Measurements from ENCODE around the gene ZNF516.

The ZNF516 gene

GRCh38 chr18:76532875-76533274 is 37.8 kb upstream of the ZNF516 start:
- H3K4me1 ChIP-seq (ENCODE audit: insufficient read depth, low read length, severe bottlenecking): no peaks in the 10 kb centered on the region
- H3K4me2 ChIP-seq (ENCODE audit: low read length): no peak overlapping the region
- no peak overlapping the region for H2AFZ ChIP-seq (ENCODE audit: low read length)
- H3K9me3 ChIP-seq (ENCODE audit: low read length): no peaks in the 10 kb centered on the region
- H3K27me3 ChIP-seq (ENCODE audit: insufficient read depth, low read length): no peaks in the 10 kb centered on the region
- no peaks in the 10 kb centered on the region for H3K9me2 ChIP-seq (ENCODE audit: low read depth, low read length)
- no peaks in the 10 kb centered on the region for H3K79me2 ChIP-seq (ENCODE audit: insufficient read depth, low read length)
- TF ChIP-seq CTCF (IDR thresholded peaks at IDR 0.05; ENCODE audit: low read length) (no peak), EZH2 (IDR thresholded peaks at IDR 0.05; ENCODE audit: borderline replicate concordance, low read length) (no peak)
- no peaks in the 10 kb centered on the region for H4K20me1 ChIP-seq (ENCODE audit: insufficient read depth, low read length)
- no peaks in the 10 kb centered on the region for H3F3A ChIP-seq (ENCODE audit: insufficient read depth, low read length)
- H3K4me3 ChIP-seq (ENCODE audit: low read depth, low read length, poor library complexity, severe bottlenecking): no peak overlapping the region
- H3K36me3 ChIP-seq (ENCODE audit: insufficient read depth, low read length): no peaks in the 10 kb centered on the region
- H3K9ac ChIP-seq (ENCODE audit: low read length): no peak overlapping the region
- H3K27ac ChIP-seq (ENCODE audit: low read depth, low read length, poor library complexity, severe bottlenecking): no peak overlapping the region

GRCh38 chr18:76530846-76531245 is 35.8 kb upstream of the ZNF516 start:
- Histone ChIP-seq H3K27me3 (ENCODE audit: insufficient read depth, low read length) (no peaks in the 10 kb centered on the region), H3K4me3 (ENCODE audit: low read depth, low read length, poor library complexity, severe bottlenecking) (no peak overlapping the region), H3K79me2 (ENCODE audit: insufficient read depth, low read length) (no peaks in the 10 kb centered on the region), H4K20me1 (ENCODE audit: insufficient read depth, low read length) (no peaks in the 10 kb centered on the region), H3K4me1 (ENCODE audit: insufficient read depth, low read length, severe bottlenecking) (no peaks in the 10 kb centered on the region), H3F3A (ENCODE audit: insufficient read depth, low read length) (no peaks in the 10 kb centered on the region), H3K4me2 (ENCODE audit: low read length) (no peak overlapping the region), H3K9ac (ENCODE audit: low read length) (no peak overlapping the region), H3K36me3 (ENCODE audit: insufficient read depth, low read length) (no peaks in the 10 kb centered on the region), H3K9me3 (ENCODE audit: low read length) (no peaks in the 10 kb centered on the region), H2AFZ (ENCODE audit: low read length) (no peak overlapping the region), H3K27ac (ENCODE audit: low read depth, low read length, poor library complexity, severe bottlenecking) (no peak overlapping the region), H3K9me2 (ENCODE audit: low read depth, low read length) (no peaks in the 10 kb centered on the region)
- TF ChIP-seq CTCF (IDR thresholded peaks at IDR 0.05; ENCODE audit: low read length): no peak
- TF ChIP-seq EZH2 (IDR thresholded peaks at IDR 0.05; ENCODE audit: borderline replicate concordance, low read length): no peak

- no peaks in the 10 kb centered on the region for H3K4me1 ChIP-seq (ENCODE audit: insufficient read depth, low read length, severe bottlenecking)
- TF ChIP-seq CTCF (IDR thresholded peaks at IDR 0.05; ENCODE audit: low read length) (no peak), EZH2 (IDR thresholded peaks at IDR 0.05; ENCODE audit: borderline replicate concordance, low read length) (no peak)
- no peaks in the 10 kb centered on the region for H3K79me2 ChIP-seq (ENCODE audit: insufficient read depth, low read length)
- no peaks in the 10 kb centered on the region for H3K9me2 ChIP-seq (ENCODE audit: low read depth, low read length)
- H3K4me2 ChIP-seq (ENCODE audit: low read length): no peak overlapping the region
- no peak overlapping the region for H2AFZ ChIP-seq (ENCODE audit: low read length)
- no peaks in the 10 kb centered on the region for H3K9me3 ChIP-seq (ENCODE audit: low read length)
- H3K27ac ChIP-seq (ENCODE audit: low read depth, low read length, poor library complexity, severe bottlenecking): no peak overlapping the region
- H3K9ac ChIP-seq (ENCODE audit: low read length): no peak overlapping the region
- no peak overlapping the region for H3K4me3 ChIP-seq (ENCODE audit: low read depth, low read length, poor library complexity, severe bottlenecking)
- no peaks in the 10 kb centered on the region for H3K27me3 ChIP-seq (ENCODE audit: insufficient read depth, low read length)
- no peaks in the 10 kb centered on the region for H3F3A ChIP-seq (ENCODE audit: insufficient read depth, low read length)
- H3K36me3 ChIP-seq (ENCODE audit: insufficient read depth, low read length): no peaks in the 10 kb centered on the region
- H4K20me1 ChIP-seq (ENCODE audit: insufficient read depth, low read length): no peaks in the 10 kb centered on the region
Observed at GRCh38 chr18:76530391-76530790, 35.3 kb upstream of the ZNF516 start.

All from OCI-LY1 (cell line).